WTC11 (cell line): ENCODE results near the gene KNDC1.

Experiments used
- FOXJ3 ChIP-seq: sonication (generic); formaldehyde crosslinking; IDR thresholded peaks from 2 replicates; pipeline ENCODE4 v1.9.0; 2021; ENCODE audit warnings: missing genetic modification reagents, mild to moderate bottlenecking, borderline replicate concordance
- GABPB1 ChIP-seq: sonication (generic); formaldehyde crosslinking; IDR thresholded peaks from 2 replicates; pipeline ENCODE4 v1.8.1; 2023; ENCODE audit warnings: mild to moderate bottlenecking, missing genetic modification reagents
- NFATC4 ChIP-seq: fragments of 250-450 bp; sonication (Bioruptor Pico); IDR thresholded peaks from 2 replicates; pipeline ENCODE4 v1.9.0; 2021; ENCODE audit warnings: mild to moderate bottlenecking
- SMAD3 ChIP-seq: sonication (generic); formaldehyde crosslinking; IDR thresholded peaks from 2 replicates; pipeline ENCODE4 v1.8.0; 2022; ENCODE audit warnings: missing genetic modification reagents, mild to moderate bottlenecking, borderline replicate concordance
- SP1 ChIP-seq: sonication (generic); formaldehyde crosslinking; conservative IDR thresholded peaks from 2 replicates; pipeline ENCODE4 v1.8.1; 2022; ENCODE audit warnings: missing genetic modification reagents
- ZNF138 ChIP-seq: sonication (generic); formaldehyde crosslinking; conservative IDR thresholded peaks from 2 replicates; pipeline ENCODE4 v1.8.1; 2022; ENCODE audit warnings: mild to moderate bottlenecking, moderate library complexity, missing genetic modification reagents
- ZNF232 ChIP-seq: sonication (generic); formaldehyde crosslinking; IDR thresholded peaks from 2 replicates; pipeline ENCODE4 v1.8.0; 2022; ENCODE audit warnings: mild to moderate bottlenecking, missing genetic modification reagents
- TF ChIP-seq, protein P1 (sequence below): sonication (generic); formaldehyde crosslinking; IDR thresholded peaks from 2 replicates; pipeline ENCODE4 v1.8.0; 2023; ENCODE audit warnings: mild to moderate bottlenecking, missing genetic modification reagents
- TF ChIP-seq, protein P2 (sequence below): sonication (generic); formaldehyde crosslinking; IDR thresholded peaks from 2 replicates; pipeline ENCODE4 v1.8.1; 2023; ENCODE audit warnings: mild to moderate bottlenecking, missing genetic modification reagents, moderate library complexity
- TF ChIP-seq, protein P3 (sequence below): sonication (generic); formaldehyde crosslinking; IDR thresholded peaks from 2 replicates; pipeline ENCODE4 v1.8.0; 2022; ENCODE audit warnings: mild to moderate bottlenecking, missing genetic modification reagents
- TF ChIP-seq, protein P4 (sequence below): fragments of 200-600 bp; IDR thresholded peaks from 2 replicates; pipeline ENCODE4 v1.8.0; 2022; ENCODE audit warnings: antibody characterized with exemption
- TF ChIP-seq, protein P5 (sequence below): sonication (generic); formaldehyde crosslinking; conservative IDR thresholded peaks from 2 replicates; pipeline ENCODE4 v1.8.1; 2023; ENCODE audit warnings: mild to moderate bottlenecking, low read depth, missing genetic modification reagents, moderate library complexity
- TF ChIP-seq, protein P6 (sequence below): sonication (generic); formaldehyde crosslinking; IDR thresholded peaks from 2 replicates; pipeline ENCODE4 v1.8.1; 2023; ENCODE audit warnings: mild to moderate bottlenecking, missing genetic modification reagents

DNA sequence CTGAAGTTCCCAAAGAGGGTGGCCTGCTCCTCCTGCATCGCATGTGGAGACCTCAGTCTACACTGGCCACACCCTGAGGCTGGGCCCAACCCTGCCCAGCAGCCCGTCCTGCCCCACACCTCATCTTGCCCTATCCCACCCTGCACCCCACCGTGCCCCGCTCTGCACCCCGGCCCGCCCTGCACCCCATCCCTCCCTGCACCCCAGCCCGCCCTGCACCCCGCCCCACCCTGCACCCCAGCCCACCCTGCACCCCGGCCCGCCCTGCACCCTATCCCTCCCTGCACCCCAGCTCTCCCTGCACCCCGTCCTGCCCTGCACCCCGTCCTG lies 92.2 kb downstream of the KNDC1 start:
- TF ChIP-seq, protein P1, sequence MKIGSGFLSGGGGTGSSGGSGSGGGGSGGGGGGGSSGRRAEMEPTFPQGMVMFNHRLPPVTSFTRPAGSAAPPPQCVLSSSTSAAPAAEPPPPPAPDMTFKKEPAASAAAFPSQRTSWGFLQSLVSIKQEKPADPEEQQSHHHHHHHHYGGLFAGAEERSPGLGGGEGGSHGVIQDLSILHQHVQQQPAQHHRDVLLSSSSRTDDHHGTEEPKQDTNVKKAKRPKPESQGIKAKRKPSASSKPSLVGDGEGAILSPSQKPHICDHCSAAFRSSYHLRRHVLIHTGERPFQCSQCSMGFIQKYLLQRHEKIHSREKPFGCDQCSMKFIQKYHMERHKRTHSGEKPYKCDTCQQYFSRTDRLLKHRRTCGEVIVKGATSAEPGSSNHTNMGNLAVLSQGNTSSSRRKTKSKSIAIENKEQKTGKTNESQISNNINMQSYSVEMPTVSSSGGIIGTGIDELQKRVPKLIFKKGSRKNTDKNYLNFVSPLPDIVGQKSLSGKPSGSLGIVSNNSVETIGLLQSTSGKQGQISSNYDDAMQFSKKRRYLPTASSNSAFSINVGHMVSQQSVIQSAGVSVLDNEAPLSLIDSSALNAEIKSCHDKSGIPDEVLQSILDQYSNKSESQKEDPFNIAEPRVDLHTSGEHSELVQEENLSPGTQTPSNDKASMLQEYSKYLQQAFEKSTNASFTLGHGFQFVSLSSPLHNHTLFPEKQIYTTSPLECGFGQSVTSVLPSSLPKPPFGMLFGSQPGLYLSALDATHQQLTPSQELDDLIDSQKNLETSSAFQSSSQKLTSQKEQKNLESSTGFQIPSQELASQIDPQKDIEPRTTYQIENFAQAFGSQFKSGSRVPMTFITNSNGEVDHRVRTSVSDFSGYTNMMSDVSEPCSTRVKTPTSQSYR (CRISPR knock-in tag) = no peak
- TF ChIP-seq, protein P2, sequence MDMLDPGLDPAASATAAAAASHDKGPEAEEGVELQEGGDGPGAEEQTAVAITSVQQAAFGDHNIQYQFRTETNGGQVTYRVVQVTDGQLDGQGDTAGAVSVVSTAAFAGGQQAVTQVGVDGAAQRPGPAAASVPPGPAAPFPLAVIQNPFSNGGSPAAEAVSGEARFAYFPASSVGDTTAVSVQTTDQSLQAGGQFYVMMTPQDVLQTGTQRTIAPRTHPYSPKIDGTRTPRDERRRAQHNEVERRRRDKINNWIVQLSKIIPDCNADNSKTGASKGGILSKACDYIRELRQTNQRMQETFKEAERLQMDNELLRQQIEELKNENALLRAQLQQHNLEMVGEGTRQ (CRISPR knock-in tag) = no peak
- TF ChIP-seq, protein P3, sequence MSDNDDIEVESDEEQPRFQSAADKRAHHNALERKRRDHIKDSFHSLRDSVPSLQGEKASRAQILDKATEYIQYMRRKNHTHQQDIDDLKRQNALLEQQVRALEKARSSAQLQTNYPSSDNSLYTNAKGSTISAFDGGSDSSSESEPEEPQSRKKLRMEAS (CRISPR knock-in tag) = no peak
- TF ChIP-seq NFATC4 (CRISPR knock-in tag) (no peak), SP1 (CRISPR knock-in tag) (no peak), ZNF232 (CRISPR knock-in tag) (no peak), GABPB1 (CRISPR knock-in tag) (no peak), SMAD3 (CRISPR knock-in tag) (no peak), ZNF138 (CRISPR knock-in tag) (no peak), FOXJ3 (CRISPR knock-in tag) (no peak)
- TF ChIP-seq, protein P4, sequence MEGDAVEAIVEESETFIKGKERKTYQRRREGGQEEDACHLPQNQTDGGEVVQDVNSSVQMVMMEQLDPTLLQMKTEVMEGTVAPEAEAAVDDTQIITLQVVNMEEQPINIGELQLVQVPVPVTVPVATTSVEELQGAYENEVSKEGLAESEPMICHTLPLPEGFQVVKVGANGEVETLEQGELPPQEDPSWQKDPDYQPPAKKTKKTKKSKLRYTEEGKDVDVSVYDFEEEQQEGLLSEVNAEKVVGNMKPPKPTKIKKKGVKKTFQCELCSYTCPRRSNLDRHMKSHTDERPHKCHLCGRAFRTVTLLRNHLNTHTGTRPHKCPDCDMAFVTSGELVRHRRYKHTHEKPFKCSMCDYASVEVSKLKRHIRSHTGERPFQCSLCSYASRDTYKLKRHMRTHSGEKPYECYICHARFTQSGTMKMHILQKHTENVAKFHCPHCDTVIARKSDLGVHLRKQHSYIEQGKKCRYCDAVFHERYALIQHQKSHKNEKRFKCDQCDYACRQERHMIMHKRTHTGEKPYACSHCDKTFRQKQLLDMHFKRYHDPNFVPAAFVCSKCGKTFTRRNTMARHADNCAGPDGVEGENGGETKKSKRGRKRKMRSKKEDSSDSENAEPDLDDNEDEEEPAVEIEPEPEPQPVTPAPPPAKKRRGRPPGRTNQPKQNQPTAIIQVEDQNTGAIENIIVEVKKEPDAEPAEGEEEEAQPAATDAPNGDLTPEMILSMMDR = no peak
- TF ChIP-seq, protein P5, sequence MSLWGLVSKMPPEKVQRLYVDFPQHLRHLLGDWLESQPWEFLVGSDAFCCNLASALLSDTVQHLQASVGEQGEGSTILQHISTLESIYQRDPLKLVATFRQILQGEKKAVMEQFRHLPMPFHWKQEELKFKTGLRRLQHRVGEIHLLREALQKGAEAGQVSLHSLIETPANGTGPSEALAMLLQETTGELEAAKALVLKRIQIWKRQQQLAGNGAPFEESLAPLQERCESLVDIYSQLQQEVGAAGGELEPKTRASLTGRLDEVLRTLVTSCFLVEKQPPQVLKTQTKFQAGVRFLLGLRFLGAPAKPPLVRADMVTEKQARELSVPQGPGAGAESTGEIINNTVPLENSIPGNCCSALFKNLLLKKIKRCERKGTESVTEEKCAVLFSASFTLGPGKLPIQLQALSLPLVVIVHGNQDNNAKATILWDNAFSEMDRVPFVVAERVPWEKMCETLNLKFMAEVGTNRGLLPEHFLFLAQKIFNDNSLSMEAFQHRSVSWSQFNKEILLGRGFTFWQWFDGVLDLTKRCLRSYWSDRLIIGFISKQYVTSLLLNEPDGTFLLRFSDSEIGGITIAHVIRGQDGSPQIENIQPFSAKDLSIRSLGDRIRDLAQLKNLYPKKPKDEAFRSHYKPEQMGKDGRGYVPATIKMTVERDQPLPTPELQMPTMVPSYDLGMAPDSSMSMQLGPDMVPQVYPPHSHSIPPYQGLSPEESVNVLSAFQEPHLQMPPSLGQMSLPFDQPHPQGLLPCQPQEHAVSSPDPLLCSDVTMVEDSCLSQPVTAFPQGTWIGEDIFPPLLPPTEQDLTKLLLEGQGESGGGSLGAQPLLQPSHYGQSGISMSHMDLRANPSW = no peak
- TF ChIP-seq, protein P6, sequence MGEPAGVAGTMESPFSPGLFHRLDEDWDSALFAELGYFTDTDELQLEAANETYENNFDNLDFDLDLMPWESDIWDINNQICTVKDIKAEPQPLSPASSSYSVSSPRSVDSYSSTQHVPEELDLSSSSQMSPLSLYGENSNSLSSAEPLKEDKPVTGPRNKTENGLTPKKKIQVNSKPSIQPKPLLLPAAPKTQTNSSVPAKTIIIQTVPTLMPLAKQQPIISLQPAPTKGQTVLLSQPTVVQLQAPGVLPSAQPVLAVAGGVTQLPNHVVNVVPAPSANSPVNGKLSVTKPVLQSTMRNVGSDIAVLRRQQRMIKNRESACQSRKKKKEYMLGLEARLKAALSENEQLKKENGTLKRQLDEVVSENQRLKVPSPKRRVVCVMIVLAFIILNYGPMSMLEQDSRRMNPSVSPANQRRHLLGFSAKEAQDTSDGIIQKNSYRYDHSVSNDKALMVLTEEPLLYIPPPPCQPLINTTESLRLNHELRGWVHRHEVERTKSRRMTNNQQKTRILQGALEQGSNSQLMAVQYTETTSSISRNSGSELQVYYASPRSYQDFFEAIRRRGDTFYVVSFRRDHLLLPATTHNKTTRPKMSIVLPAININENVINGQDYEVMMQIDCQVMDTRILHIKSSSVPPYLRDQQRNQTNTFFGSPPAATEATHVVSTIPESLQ (CRISPR knock-in tag) = no peak
